ENCODE measurements around the gene SFR1.

GRCh38 chr10:104099269-104099668, 22.7 kb upstream of the SFR1 start:
- TF ChIP-seq EZH2phosphoT487 (IDR thresholded peaks at IDR 0.05; ENCODE audit: low read depth): no peak
- TF ChIP-seq CTCF (IDR thresholded peaks at IDR 0.05; ENCODE audit: low read depth, low read length): no peak
